Adrenal gland (tissue), 5 donors: ENCODE data around the gene HMCN2.

Experiments used
- CTCF ChIP-seq, 6 experiments: fragments of 450-650 bp in 4 of 6; fragments of 200-600 bp in 2 of 6; sonication (generic) in 1 of 6; IDR thresholded peaks; 1 replicate in 5 of 6; 2 replicates in 1 of 6; pipeline versions ENCODE4 v1.5.1 to v1.8.0; 2016 to 2021; ENCODE audit warnings: antibody characterized with exemption in 6 of 6, mild to moderate bottlenecking in 2 of 6, moderate library complexity in 1 of 6
- POLR2A ChIP-seq, 2 donors: fragments of 450-650 bp; IDR thresholded peaks; one replicate each; pipeline ENCODE4 v1.6.1; 2017; ENCODE audit warnings: antibody characterized with exemption in 2 of 2, mild to moderate bottlenecking in 2 of 2, moderate library complexity in 1 of 2
- donor health status: DM: no; HTN: no; CAD: no.

- TF ChIP-seq CTCF (IDR thresholded peaks at IDR 0.05): no peak
- TF ChIP-seq POLR2A (IDR thresholded peaks at IDR 0.05): no peak
Observed at GRCh38 chr9:130459941-130460669, 194.5 kb downstream of the HMCN2 start.
